ENCODE measurements around the gene TINAG. TPM values are rescaled to one million over a fixed set of nuclear protein-coding genes. Genes with fewer than 3 reads are reported as not detected.

The TINAG gene
- total RNA-seq, 6 donors from 2014 or later: not detected

GRCh38 chr6:54391577-54391976 lies 83.3 kb downstream of the TINAG start:
- Histone ChIP-seq H3K4me3 (no peak overlapping the region), H3K4me1 (no peaks in the 10 kb centered on the region), H3K27me3 (no peaks in the 10 kb centered on the region), H3K27ac (no peak overlapping the region), H3K9me3 (no peaks in the 10 kb centered on the region), H3K36me3 (no peaks in the 10 kb centered on the region)
- ATAC-seq (ENCODE audit: low FRiP score in 2 of 2) (no peak), DNase-seq (no peak)
- no peak for TF ChIP-seq CTCF (IDR thresholded peaks at IDR 0.05)
- no peak for TF ChIP-seq POLR2AphosphoS5 (IDR thresholded peaks at IDR 0.05)
- no peak for TF ChIP-seq POLR2A (IDR thresholded peaks at IDR 0.05)
- no peak for TF ChIP-seq EP300 (IDR thresholded peaks at IDR 0.05)
- 69 to 80% methylated on average over 5 of the region's 5 CpGs for WGBS, 2 donors

- no peak for DNase-seq
- no peaks in the 10 kb centered on the region for H3K9me3 ChIP-seq
- 48 to 85% methylated on average over 1 of the region's 1 CpG for WGBS, 2 donors
- H3K36me3 ChIP-seq: no peaks in the 10 kb centered on the region
- TF ChIP-seq EP300 (IDR thresholded peaks at IDR 0.05) (no peak), CTCF (IDR thresholded peaks at IDR 0.05) (no peak), POLR2AphosphoS5 (IDR thresholded peaks at IDR 0.05) (no peak), POLR2A (IDR thresholded peaks at IDR 0.05) (no peak)
- no peak for ATAC-seq (ENCODE audit: low FRiP score in 2 of 2)
- H3K4me1 ChIP-seq: no peaks in the 10 kb centered on the region
- no peak overlapping the region for H3K4me3 ChIP-seq
- no peaks in the 10 kb centered on the region for H3K27me3 ChIP-seq
- no peak overlapping the region for H3K27ac ChIP-seq
These were observed 94.9 kb downstream of the TINAG start for GRCh38 chr6:54403096-54403495.

GRCh38 chr6:54404791-54405190 lies 96.5 kb downstream of the TINAG start:
- 89 to 92% methylated on average over 1 of the region's 1 CpG for WGBS, 2 donors
- DNase-seq: no peak
- no peak for ATAC-seq (ENCODE audit: low FRiP score in 2 of 2)
- H3K36me3 ChIP-seq: no peaks in the 10 kb centered on the region
- no peaks in the 10 kb centered on the region for H3K9me3 ChIP-seq
- no peaks in the 10 kb centered on the region for H3K4me1 ChIP-seq
- H3K27me3 ChIP-seq: no peaks in the 10 kb centered on the region
- no peak overlapping the region for H3K4me3 ChIP-seq
- H3K27ac ChIP-seq: no peak overlapping the region
- TF ChIP-seq POLR2AphosphoS5 (IDR thresholded peaks at IDR 0.05) (no peak), POLR2A (IDR thresholded peaks at IDR 0.05) (no peak), EP300 (IDR thresholded peaks at IDR 0.05) (no peak), CTCF (IDR thresholded peaks at IDR 0.05) (no peak)

- H3K4me3 ChIP-seq: no peak overlapping the region
- 76 to 89% methylated on average over 1 of the region's 1 CpG for WGBS, 2 donors
- no peak for ATAC-seq (ENCODE audit: low FRiP score in 2 of 2)
- H3K27ac ChIP-seq: no peak overlapping the region
- TF ChIP-seq POLR2A (IDR thresholded peaks at IDR 0.05) (no peak), CTCF (IDR thresholded peaks at IDR 0.05) (no peak), EP300 (IDR thresholded peaks at IDR 0.05) (no peak), POLR2AphosphoS5 (IDR thresholded peaks at IDR 0.05) (no peak)
- no peaks in the 10 kb centered on the region for H3K9me3 ChIP-seq
- H3K27me3 ChIP-seq: no peaks in the 10 kb centered on the region
- no peaks in the 10 kb centered on the region for H3K36me3 ChIP-seq
- no peaks in the 10 kb centered on the region for H3K4me1 ChIP-seq
- no peak for DNase-seq
These were observed 103.5 kb downstream of the TINAG start for GRCh38 chr6:54411767-54412166.

- no peaks in the 10 kb centered on the region for H3K9me3 ChIP-seq
- H3K4me3 ChIP-seq: no peak overlapping the region
- no peak for ATAC-seq (ENCODE audit: low FRiP score in 2 of 2)
- H3K4me1 ChIP-seq: no peaks in the 10 kb centered on the region
- no peaks in the 10 kb centered on the region for H3K36me3 ChIP-seq
- WGBS, 2 donors: 71 to 72% methylated on average over 3 of the region's 3 CpGs
- H3K27me3 ChIP-seq: no peaks in the 10 kb centered on the region
- TF ChIP-seq EP300 (IDR thresholded peaks at IDR 0.05) (no peak), POLR2A (IDR thresholded peaks at IDR 0.05) (no peak), POLR2AphosphoS5 (IDR thresholded peaks at IDR 0.05) (no peak), CTCF (IDR thresholded peaks at IDR 0.05) (no peak)
- H3K27ac ChIP-seq: no peak overlapping the region
- DNase-seq: no peak
These were observed 107.3 kb downstream of the TINAG start for GRCh38 chr6:54415517-54415916.

All from upper lobe of left lung (tissue), 6 donors.